ENCODE measurements around the gene PPP1R36. TPM values are rescaled to one million over a fixed set of nuclear protein-coding genes. Genes with fewer than 3 reads are reported as not detected.
"Not testable (repeated sequence)": the region's sequence is repeated elsewhere in the genome, so short reads cannot be mapped to it uniquely, and the experiment has no call there.

The PPP1R36 gene
- total RNA-seq, 1 experiment from 2014 or later = 0.34 TPM

- intact Hi-C loops (cut with micrococcal nuclease; ENCODE audit: unreplicated experiment) = no loop called here
- CTCF ChIA-PET = interaction anchor here (1.2 kb wide), 1 partner anchor 10 kb away, joined by 4 read pairs; no protein-coding TSS in a partner anchor
- no peak for DNase-seq (ENCODE audit: low spot score)
- Histone ChIP-seq H3K4me1 (ENCODE audit: insufficient read depth, low read length, poor library complexity, severe bottlenecking) (no peaks in the 10 kb centered on the region), H3K9me3 (ENCODE audit: low read depth, low read length, poor library complexity, severe bottlenecking) (no peaks in the 10 kb centered on the region), H3K27me3 (replicated peaks; ENCODE audit: insufficient read depth, low read depth, low read length, poor library complexity) (no peaks in the 10 kb centered on the region), H3K4me3 (ENCODE audit: low read depth, low read length, poor library complexity, severe bottlenecking) (no peak overlapping the region), H3K27ac (ENCODE audit: low read depth, low read length, poor library complexity, severe bottlenecking) (no peak overlapping the region), H3K36me3 (ENCODE audit: insufficient read depth, low read length, poor library complexity, severe bottlenecking) (no peaks in the 10 kb centered on the region)
- TF ChIP-seq EZH2 (IDR thresholded peaks at IDR 0.05; ENCODE audit: borderline replicate concordance, low read depth, low read length, poor library complexity, severe bottlenecking) = no peak
- no peak for TF ChIP-seq CTCF (conservative IDR thresholded peaks at IDR 0.05; ENCODE audit: low read depth, low read length)
- POLR2A ChIA-PET (ENCODE audit: low non-redundant PET) = interaction anchor here (0.7 kb wide), 1 partner anchor 238 kb away, joined by 6 read pairs; no protein-coding TSS in a partner anchor
- no TSS peak for BruUV-seq (replicated peaks)
Observed at GRCh38 chr14:64625386-64626232, 75.8 kb downstream of the PPP1R36 start.

GRCh38 chr14:64628940-64629408 is 79.2 kb downstream of the PPP1R36 start:
- TF ChIP-seq CTCF (conservative IDR thresholded peaks at IDR 0.05; ENCODE audit: low read depth, low read length) (no peak), EZH2 (IDR thresholded peaks at IDR 0.05; ENCODE audit: borderline replicate concordance, low read depth, low read length, poor library complexity, severe bottlenecking) (no peak)
- intact Hi-C loops (cut with micrococcal nuclease; ENCODE audit: unreplicated experiment) = no loop called here
- H3K9me3 ChIP-seq (ENCODE audit: low read depth, low read length, poor library complexity, severe bottlenecking) = no peaks in the 10 kb centered on the region
- H3K4me3 ChIP-seq (ENCODE audit: low read depth, low read length, poor library complexity, severe bottlenecking) = no peak overlapping the region
- H3K27me3 ChIP-seq (replicated peaks; ENCODE audit: insufficient read depth, low read depth, low read length, poor library complexity) = no peaks in the 10 kb centered on the region
- DNase-seq (ENCODE audit: low spot score) = no peak
- no peaks in the 10 kb centered on the region for H3K4me1 ChIP-seq (ENCODE audit: insufficient read depth, low read length, poor library complexity, severe bottlenecking)
- POLR2A ChIA-PET (ENCODE audit: low non-redundant PET) = interaction anchor here (0.8 kb wide), 1 partner anchor 10 kb away, joined by 3 read pairs; no protein-coding TSS in a partner anchor
- no peak overlapping the region for H3K27ac ChIP-seq (ENCODE audit: low read depth, low read length, poor library complexity, severe bottlenecking)
- BruUV-seq (replicated peaks) = no TSS peak
- no peaks in the 10 kb centered on the region for H3K36me3 ChIP-seq (ENCODE audit: insufficient read depth, low read length, poor library complexity, severe bottlenecking)
- CTCF ChIA-PET = no interaction called here

- POLR2A ChIA-PET (ENCODE audit: low non-redundant PET) = no interaction called here
- intact Hi-C loops (cut with micrococcal nuclease; ENCODE audit: unreplicated experiment) = no loop called here
Observed at GRCh38 chr14:64630778-64631177, 81.0 kb downstream of the PPP1R36 start.

GRCh38 chr14:64631222-64631621 is 81.5 kb downstream of the PPP1R36 start:
- CTCF ChIA-PET; H3K9me3 ChIP-seq (ENCODE audit: low read depth, low read length, poor library complexity, severe bottlenecking); H3K4me1 ChIP-seq (ENCODE audit: insufficient read depth, low read length, poor library complexity, severe bottlenecking); H3K4me3 ChIP-seq (ENCODE audit: low read depth, low read length, poor library complexity, severe bottlenecking); DNase-seq (ENCODE audit: low spot score); H3K27me3 ChIP-seq (replicated peaks; ENCODE audit: insufficient read depth, low read depth, low read length, poor library complexity); H3K27ac ChIP-seq (ENCODE audit: low read depth, low read length, poor library complexity, severe bottlenecking); H3K36me3 ChIP-seq (ENCODE audit: insufficient read depth, low read length, poor library complexity, severe bottlenecking); intact Hi-C loops (cut with micrococcal nuclease; ENCODE audit: unreplicated experiment); POLR2A ChIA-PET (ENCODE audit: low non-redundant PET); BruUV-seq (replicated peaks): not testable (repeated sequence)

More at GRCh38 chr14:64630778-64631177, 81.0 kb downstream of the PPP1R36 start:
- CTCF ChIA-PET = no interaction called here
- DNase-seq (ENCODE audit: low spot score) = no peak
- Histone ChIP-seq H3K4me1 (ENCODE audit: insufficient read depth, low read length, poor library complexity, severe bottlenecking) (no peaks in the 10 kb centered on the region), H3K4me3 (ENCODE audit: low read depth, low read length, poor library complexity, severe bottlenecking) (no peak overlapping the region), H3K36me3 (ENCODE audit: insufficient read depth, low read length, poor library complexity, severe bottlenecking) (no peaks in the 10 kb centered on the region), H3K27me3 (replicated peaks; ENCODE audit: insufficient read depth, low read depth, low read length, poor library complexity) (no peaks in the 10 kb centered on the region), H3K27ac (ENCODE audit: low read depth, low read length, poor library complexity, severe bottlenecking) (no peak overlapping the region), H3K9me3 (ENCODE audit: low read depth, low read length, poor library complexity, severe bottlenecking) (no peaks in the 10 kb centered on the region)
- TF ChIP-seq EZH2 (IDR thresholded peaks at IDR 0.05; ENCODE audit: borderline replicate concordance, low read depth, low read length, poor library complexity, severe bottlenecking) (no peak), CTCF (conservative IDR thresholded peaks at IDR 0.05; ENCODE audit: low read depth, low read length) (no peak)
- no TSS peak for BruUV-seq (replicated peaks)

Data from A673 (cell line).